Measurements from ENCODE around the gene ARMC12.

Gene ARMC12

GRCh38 chr6:35786810-35787209 lies 50.0 kb downstream of the ARMC12 start:
- in situ Hi-C loops (cut with HindIII; ENCODE audit: low pct_ligation_motif_present, low pct_unique_long_range_greater_than_20kb, low sequenced_read_pairs), result no loop called here
- DNase-seq, result peak; percentile 25

GRCh38 chr6:35787266-35788218 lies 50.7 kb downstream of the ARMC12 start:
- DNase-seq, result no peak
- in situ Hi-C loops (cut with HindIII; ENCODE audit: low pct_ligation_motif_present, low pct_unique_long_range_greater_than_20kb, low sequenced_read_pairs), result no loop called here

GRCh38 chr6:35788423-35788982 lies 51.7 kb downstream of the ARMC12 start:
- in situ Hi-C loops (cut with HindIII; ENCODE audit: low pct_ligation_motif_present, low pct_unique_long_range_greater_than_20kb, low sequenced_read_pairs), result no loop called here

GRCh38 chr6:35790683-35791082 lies 53.9 kb downstream of the ARMC12 start:
- in situ Hi-C loops (cut with HindIII; ENCODE audit: low pct_ligation_motif_present, low pct_unique_long_range_greater_than_20kb, low sequenced_read_pairs), result no loop called here

More at GRCh38 chr6:35788423-35788982, 51.7 kb downstream of the ARMC12 start:
- no peak for DNase-seq

GRCh38 chr6:35794536-35795452 lies 58.0 kb downstream of the ARMC12 start:
- no peak for DNase-seq
- in situ Hi-C loops (cut with HindIII; ENCODE audit: low pct_ligation_motif_present, low pct_unique_long_range_greater_than_20kb, low sequenced_read_pairs), result no loop called here

More at GRCh38 chr6:35790683-35791082, 53.9 kb downstream of the ARMC12 start:
- DNase-seq, result no peak

- no peak for DNase-seq
- in situ Hi-C loops (cut with HindIII; ENCODE audit: low pct_ligation_motif_present, low pct_unique_long_range_greater_than_20kb, low sequenced_read_pairs), result no loop called here
These were observed 58.7 kb downstream of the ARMC12 start for GRCh38 chr6:35795453-35796071.

GRCh38 chr6:35796236-35796635 lies 59.4 kb downstream of the ARMC12 start:
- in situ Hi-C loops (cut with HindIII; ENCODE audit: low pct_ligation_motif_present, low pct_unique_long_range_greater_than_20kb, low sequenced_read_pairs), result no loop called here
- DNase-seq, result no peak

- in situ Hi-C loops (cut with HindIII; ENCODE audit: low pct_ligation_motif_present, low pct_unique_long_range_greater_than_20kb, low sequenced_read_pairs), result no loop called here
These were observed 61.1 kb downstream of the ARMC12 start for GRCh38 chr6:35797837-35798526.

More at GRCh38 chr6:35797837-35798526, 61.1 kb downstream of the ARMC12 start:
- no peak for DNase-seq

All from ACHN (cell line).